GM23338 (cell line): ENCODE measurements around the gene TST. TPM values are rescaled to one million over a fixed set of nuclear protein-coding genes. Genes with fewer than 3 reads are reported as not detected.
A peak's percentile ranks its signal among the peaks of the same experiment; 100 is the strongest.

ENCODE experiments used
- ATAC-seq: fragments of 200-7000 bp; cut with Tn5 transposase; 3 replicates; pipeline ENCODE4 v1.9.1; 2020
- DNase-seq: peaks from one replicate; pipeline ENCODE4 v3.0.0-alpha.2; 2015; ENCODE audit warnings: low spot score
- H2AFZ ChIP-seq: fragments of 200-600 bp; sonication (generic); 2 replicates; pipeline ENCODE4 v1.8.0; 2016; ENCODE audit warnings: antibody characterized with exemption, mild to moderate bottlenecking, moderate library complexity
- H3F3A ChIP-seq: fragments of 200-600 bp; sonication (generic); replicated peaks from 2 replicates; pipeline ENCODE4 v1.8.0; 2017; ENCODE audit warnings: antibody characterized with exemption, mixed run types, low read depth
- H3K27ac ChIP-seq: fragments of 200-600 bp; sonication (generic); 2 replicates; pipeline ENCODE4 v1.6.1; 2016; ENCODE audit warnings: low read depth
- H3K27me3 ChIP-seq: fragments of 200-600 bp; sonication (generic); 2 replicates; pipeline ENCODE4 v1.8.0; 2016; ENCODE audit warnings: mild to moderate bottlenecking, mixed run types, moderate library complexity; ENCODE audit not compliant: insufficient read depth
- H3K36me3 ChIP-seq: fragments of 200-600 bp; sonication (generic); 2 replicates; pipeline ENCODE4 v1.8.0; 2016; ENCODE audit warnings: mild to moderate bottlenecking; ENCODE audit not compliant: insufficient read depth
- H3K4me1 ChIP-seq: fragments of 200-600 bp; sonication (generic); 2 replicates; pipeline ENCODE4 v1.8.0; 2016; ENCODE audit warnings: mild to moderate bottlenecking, moderate library complexity; ENCODE audit not compliant: insufficient read depth
- H3K4me2 ChIP-seq: fragments of 200-600 bp; sonication (generic); 2 replicates; pipeline ENCODE4 v1.7.1; 2017; ENCODE audit warnings: mixed run types
- H3K4me3 ChIP-seq: fragments of 200-600 bp; sonication (generic); 2 replicates; pipeline ENCODE4 v1.6.1; 2016; ENCODE audit warnings: mixed run types
- H3K79me2 ChIP-seq: fragments of 200-600 bp; sonication (generic); replicated peaks from 2 replicates; pipeline ENCODE4 v1.8.0; 2017; ENCODE audit warnings: mild to moderate bottlenecking; ENCODE audit not compliant: insufficient read depth
- H3K9me2 ChIP-seq: fragments of 200-600 bp; sonication (generic); 2 replicates; pipeline ENCODE4 v1.8.0; 2017; ENCODE audit not compliant: insufficient read depth
- H4K20me1 ChIP-seq: fragments of 200-600 bp; sonication (generic); replicated peaks from 2 replicates; pipeline ENCODE4 v1.8.0; 2017; ENCODE audit warnings: mild to moderate bottlenecking; ENCODE audit not compliant: insufficient read depth
- H3K27ac Mint-ChIP-seq: 2 replicates; pipeline ENCODE4 v1.8.0; 2020; ENCODE audit warnings: inconsistent platforms, mild to moderate bottlenecking, moderate library complexity, mixed read lengths
- H3K27me3 Mint-ChIP-seq: 3 replicates; pipeline ENCODE4 v1.8.0; 2022; ENCODE audit warnings: low read depth, mild to moderate bottlenecking, moderate library complexity, mixed read lengths, inconsistent platforms; ENCODE audit not compliant: insufficient read depth, poor library complexity
- H3K36me3 Mint-ChIP-seq: 3 replicates; pipeline ENCODE4 v1.8.0; 2021; ENCODE audit warnings: low read depth, mild to moderate bottlenecking, inconsistent platforms, moderate library complexity, mixed read lengths
- H3K4me1 Mint-ChIP-seq: 3 replicates; pipeline ENCODE4 v1.8.0; 2020; ENCODE audit warnings: mild to moderate bottlenecking, inconsistent platforms, mixed read lengths
- H3K4me3 Mint-ChIP-seq: 3 replicates; pipeline ENCODE4 v1.8.0; 2021; ENCODE audit warnings: moderate library complexity, mild to moderate bottlenecking, inconsistent platforms, mixed read lengths
- H3K9me3 Mint-ChIP-seq: 3 replicates; pipeline ENCODE4 v1.8.0; 2020; ENCODE audit warnings: moderate library complexity, mild to moderate bottlenecking, inconsistent platforms, mixed read lengths
- CREB1 ChIP-seq: fragments of 250-450 bp; sonication (Bioruptor Pico); IDR thresholded peaks from 2 replicates; pipeline ENCODE4 v1.5.0; 2020; ENCODE audit warnings: low read depth, mild to moderate bottlenecking, moderate library complexity
- CTCF ChIP-seq, 2 experiments: fragments of 200-600 bp in 1 of 2; sonication (generic) in 1 of 2; conservative IDR thresholded peaks; 2 replicates each; pipeline versions ENCODE4 v1.5.1 to v1.6.1; 2016 to 2017; ENCODE audit warnings: antibody characterized with exemption in 2 of 2, low read depth in 2 of 2, mild to moderate bottlenecking in 2 of 2, moderate library complexity in 1 of 2
- ETS1 ChIP-seq: IDR thresholded peaks from 2 replicates; pipeline ENCODE4 v1.6.1; 2016; ENCODE audit warnings: antibody characterized with exemption
- EZH2 ChIP-seq: fragments of 200-600 bp; sonication (generic); IDR thresholded peaks from one replicate; pipeline ENCODE4 v1.8.0; 2017; ENCODE audit warnings: antibody characterized with exemption, mild to moderate bottlenecking, low read depth; ENCODE audit not compliant: unreplicated experiment
- EZH2phosphoT487 ChIP-seq: fragments of 200-600 bp; sonication (generic); IDR thresholded peaks from one replicate; pipeline ENCODE4 v1.8.1; 2018; ENCODE audit warnings: antibody characterized with exemption; ENCODE audit not compliant: unreplicated experiment
- JUNB ChIP-seq: IDR thresholded peaks from one replicate; pipeline ENCODE4 v1.6.1; 2016; ENCODE audit warnings: antibody characterized with exemption; ENCODE audit not compliant: unreplicated experiment
- NANOG ChIP-seq: IDR thresholded peaks from 2 replicates; pipeline ENCODE4 v1.6.1; 2016; ENCODE audit warnings: antibody characterized with exemption, borderline replicate concordance
- POLR2AphosphoS5 ChIP-seq: IDR thresholded peaks from 2 replicates; pipeline ENCODE4 v1.6.1; 2016; ENCODE audit warnings: antibody characterized with exemption, low read depth
- REST ChIP-seq: IDR thresholded peaks from one replicate; pipeline ENCODE4 v1.6.1; 2018; ENCODE audit warnings: antibody characterized with exemption; ENCODE audit not compliant: unreplicated experiment
- STAT1 ChIP-seq: IDR thresholded peaks from one replicate; pipeline ENCODE4 v1.6.1; 2016; ENCODE audit warnings: antibody characterized with exemption; ENCODE audit not compliant: unreplicated experiment
- ZNF114 ChIP-seq: fragments of 250-450 bp; sonication (Bioruptor Pico); IDR thresholded peaks from 2 replicates; pipeline ENCODE4 v1.5.0; 2020; ENCODE audit warnings: mild to moderate bottlenecking, moderate library complexity
- ZNF331 ChIP-seq: fragments of 250-450 bp; sonication (Bioruptor Pico); IDR thresholded peaks from 2 replicates; pipeline ENCODE4 v1.5.0; 2020; ENCODE audit warnings: low read depth, mild to moderate bottlenecking, moderate library complexity
- ZNF462 ChIP-seq: fragments of 250-450 bp; sonication (Bioruptor Pico); IDR thresholded peaks from 2 replicates; pipeline ENCODE4 v1.5.0; 2020; ENCODE audit warnings: mild to moderate bottlenecking, moderate library complexity
- polyA plus RNA-seq: library from polyadenylated mRNA; unstranded; fragments of >200 nt; fragmentation: Nextera tagmentation; extraction: Ambion mirVana; gene quantifications from 2 replicates; pipeline ENCODE4 v1.2.1, GENCODE V29; 2016
- total RNA-seq: library from RNA; depleted of rRNA; stranded (reverse); fragments of >200 nt; shearing (Covaris generic); gene quantifications from 2 replicates; pipeline ENCODE4 v1.2.3, GENCODE V29; 2014

Gene TST
- total and polyA plus RNA-seq, 2 experiments from 2014 or later, result 14.6 to 32.7 TPM

- no peaks in the 10 kb centered on the region; the same call in 1 of the 2 replicates for H4K20me1 ChIP-seq
- ATAC-seq, result no peak
These were observed 3.7 kb downstream of the TST start for GRCh38 chr22:37015587-37015878.

More at GRCh38 chr22:37015587-37015878, 3.7 kb downstream of the TST start:
- Mint-ChIP-seq H3K4me3 (no peak overlapping the region), H3K36me3 (peaks cover 14% of the 10 kb centered on the region; the same call in 2 of the 3 replicates), H3K4me1 (peaks cover 11% of the 10 kb centered on the region; the same call in 2 of the 3 replicates), H3K27me3 (peaks cover 8% of the 10 kb centered on the region), H3K27ac (peak overlapping the region; percentile 59; the same call in 1 of the 2 replicates), H3K9me3 (no peaks in the 10 kb centered on the region; the same call in 2 of the 3 replicates)
- H3K9me2 ChIP-seq, result no peaks in the 10 kb centered on the region
- no peak overlapping the region for H2AFZ ChIP-seq
- no peak for TF ChIP-seq ETS1
- no peak for TF ChIP-seq EZH2
- TF ChIP-seq ZNF462 (CRISPR knock-in tag), result no peak
- no peak for TF ChIP-seq ZNF114 (CRISPR knock-in tag)
- TF ChIP-seq NANOG, result no peak
- no peak for TF ChIP-seq REST
- TF ChIP-seq ZNF331 (CRISPR knock-in tag), result no peak
- no peak for TF ChIP-seq STAT1
- no peak for TF ChIP-seq POLR2AphosphoS5
- no peak for TF ChIP-seq CREB1 (CRISPR knock-in tag)
- TF ChIP-seq JUNB, result no peak
- TF ChIP-seq CTCF (conservative IDR thresholded peaks at IDR 0.05; ENCODE audit: low read depth in 2 of 2), result no peak
- no peak for TF ChIP-seq EZH2phosphoT487
- no peaks in the 10 kb centered on the region for H3K27me3 ChIP-seq
- H3K4me1 ChIP-seq, result peaks cover 8% of the 10 kb centered on the region; the same call in 1 of the 2 replicates
- H3K79me2 ChIP-seq, result peaks cover 15% of the 10 kb centered on the region
- H3K4me3 ChIP-seq, result no peak overlapping the region
- no peaks in the 10 kb centered on the region for H3F3A ChIP-seq
- H3K4me2 ChIP-seq, result peak overlapping the region; percentile 57
- DNase-seq, result no peak
- H3K27ac ChIP-seq, result no peak overlapping the region
- H3K36me3 ChIP-seq, result no peaks in the 10 kb centered on the region
